GM13977 (cell line): ENCODE results near the gene ARAP1.

Experiments
- DNase-seq: peaks from one replicate; pipeline ENCODE4 v3.0.0; 2012; ENCODE audit warnings: low spot score
- in situ Hi-C: fragments of 300-500 bp; cut with MboI; formaldehyde crosslinking; loops from one replicate; pipeline ENCODE4 v1.12.0; 2022; ENCODE audit warnings: low sequenced_read_pairs, low pct_unique_long_range_greater_than_20kb, mixed read lengths, inconsistent platforms; ENCODE audit not compliant: unreplicated experiment
- TF ChIP-seq, protein P1 (sequence below): IDR thresholded peaks from 2 replicates; pipeline ENCODE4 v1.5.1; 2012; ENCODE audit warnings: mild to moderate bottlenecking, control low read depth; ENCODE audit not compliant: insufficient read depth; ENCODE audit errors: extremely low read depth, missing control alignments

The ARAP1 gene

DNA sequence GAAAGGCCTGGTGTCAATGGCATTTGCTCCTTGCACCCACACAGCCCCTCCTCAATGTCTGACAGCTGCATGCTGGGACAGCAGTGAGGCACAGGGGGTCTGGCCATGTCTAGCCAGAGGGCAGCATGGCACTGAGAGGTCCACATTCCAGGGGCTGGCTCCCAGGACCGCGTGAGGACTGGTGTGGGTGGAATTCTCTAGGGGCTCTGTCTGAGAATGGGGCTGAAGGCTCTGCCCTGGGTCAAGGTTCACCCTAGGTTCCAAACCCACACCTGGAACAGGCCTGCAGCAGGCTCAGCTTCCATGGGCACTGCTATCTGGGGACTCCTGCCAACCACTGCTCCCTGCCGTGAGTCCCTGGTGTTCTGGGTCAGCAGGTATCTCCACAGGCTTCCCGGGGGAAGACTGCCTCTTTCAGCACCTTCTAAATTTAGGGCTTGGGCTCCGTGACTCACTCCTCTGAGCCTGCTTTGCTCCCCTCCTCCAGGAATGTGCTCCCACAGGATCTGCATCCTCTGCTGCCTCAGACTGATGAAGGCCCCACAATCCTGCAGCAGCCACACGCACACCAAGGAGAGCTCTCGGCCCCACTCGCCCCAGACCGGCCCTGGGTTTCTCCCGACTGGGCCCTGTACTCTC lies 37.4 kb upstream of the ARAP1 start:
- TF ChIP-seq, protein P1, sequence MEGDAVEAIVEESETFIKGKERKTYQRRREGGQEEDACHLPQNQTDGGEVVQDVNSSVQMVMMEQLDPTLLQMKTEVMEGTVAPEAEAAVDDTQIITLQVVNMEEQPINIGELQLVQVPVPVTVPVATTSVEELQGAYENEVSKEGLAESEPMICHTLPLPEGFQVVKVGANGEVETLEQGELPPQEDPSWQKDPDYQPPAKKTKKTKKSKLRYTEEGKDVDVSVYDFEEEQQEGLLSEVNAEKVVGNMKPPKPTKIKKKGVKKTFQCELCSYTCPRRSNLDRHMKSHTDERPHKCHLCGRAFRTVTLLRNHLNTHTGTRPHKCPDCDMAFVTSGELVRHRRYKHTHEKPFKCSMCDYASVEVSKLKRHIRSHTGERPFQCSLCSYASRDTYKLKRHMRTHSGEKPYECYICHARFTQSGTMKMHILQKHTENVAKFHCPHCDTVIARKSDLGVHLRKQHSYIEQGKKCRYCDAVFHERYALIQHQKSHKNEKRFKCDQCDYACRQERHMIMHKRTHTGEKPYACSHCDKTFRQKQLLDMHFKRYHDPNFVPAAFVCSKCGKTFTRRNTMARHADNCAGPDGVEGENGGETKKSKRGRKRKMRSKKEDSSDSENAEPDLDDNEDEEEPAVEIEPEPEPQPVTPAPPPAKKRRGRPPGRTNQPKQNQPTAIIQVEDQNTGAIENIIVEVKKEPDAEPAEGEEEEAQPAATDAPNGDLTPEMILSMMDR = no peak
- in situ Hi-C loops = loop anchor here (5.0 kb wide), 1 partner anchor 62 kb away; no protein-coding TSS in a partner anchor
- DNase-seq = no peak

DNA sequence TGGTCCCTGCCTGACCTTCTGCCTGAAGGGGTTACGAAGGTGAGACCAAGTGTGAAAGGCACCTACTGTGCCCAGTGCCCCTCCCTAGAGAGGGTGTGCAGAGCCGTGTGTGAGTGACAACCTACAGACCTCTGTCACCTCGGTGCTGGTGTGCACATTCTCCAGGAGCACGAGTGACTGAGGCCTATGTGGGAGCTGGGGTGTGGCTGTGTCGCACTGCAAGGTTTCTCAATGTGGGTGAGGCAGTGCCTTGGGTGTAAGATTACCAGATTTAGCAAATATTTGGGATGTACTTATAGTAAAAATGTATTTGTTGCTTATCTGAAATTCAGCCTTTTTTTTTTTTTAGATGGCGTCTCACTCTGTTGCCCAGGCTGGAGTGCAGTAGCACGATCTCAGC lies 36.0 kb upstream of the ARAP1 start:
- in situ Hi-C loops = no loop called here
- DNase-seq = no peak
- TF ChIP-seq, protein P1 = no peak

DNA sequence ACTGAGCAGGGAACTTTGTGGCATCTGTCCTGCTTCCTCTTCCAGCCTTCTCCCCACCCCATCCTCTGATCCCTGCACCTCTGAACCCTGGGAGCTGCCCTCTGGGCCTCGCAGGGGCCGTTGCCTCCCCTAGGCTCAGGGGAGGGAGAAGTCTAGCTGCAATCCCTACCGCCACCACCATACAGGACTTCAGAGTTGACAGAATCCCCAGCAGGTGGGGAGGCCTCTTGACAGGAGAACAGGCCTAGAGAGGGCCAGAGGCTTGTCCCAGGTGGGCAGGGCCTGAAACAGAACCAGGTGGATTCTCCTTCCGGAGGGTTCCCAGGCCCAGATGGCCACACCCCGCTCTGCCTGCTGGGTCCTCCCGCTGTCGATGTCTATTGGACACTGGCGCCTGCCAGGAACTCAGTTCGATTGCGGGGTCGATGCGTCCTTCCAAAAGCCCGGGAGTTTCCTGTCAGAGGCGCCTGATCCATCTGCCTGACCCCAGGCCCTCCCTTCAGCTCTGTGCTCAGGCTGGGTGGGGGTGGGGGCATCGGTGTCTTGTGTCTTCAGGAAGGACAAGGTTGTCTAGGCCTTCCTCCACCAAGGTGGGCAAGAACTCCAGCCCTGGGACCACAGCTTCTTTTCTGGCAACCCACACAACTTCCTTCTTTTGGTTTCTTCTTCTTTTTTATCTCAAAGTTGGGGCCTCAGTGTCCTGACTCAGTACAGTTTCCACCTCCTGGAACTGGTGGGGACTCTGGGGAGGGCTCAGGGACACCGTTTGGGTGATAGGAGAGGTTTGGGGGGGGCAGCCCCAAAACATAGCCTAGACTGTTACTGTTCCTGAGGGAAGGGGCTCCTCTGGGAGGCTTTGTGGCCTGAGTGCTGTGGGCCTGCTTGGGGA lies 35.3 kb upstream of the ARAP1 start:
- DNase-seq = peak; percentile 79
- in situ Hi-C loops = no loop called here
- TF ChIP-seq, protein P1 = peak; percentile 26

DNA sequence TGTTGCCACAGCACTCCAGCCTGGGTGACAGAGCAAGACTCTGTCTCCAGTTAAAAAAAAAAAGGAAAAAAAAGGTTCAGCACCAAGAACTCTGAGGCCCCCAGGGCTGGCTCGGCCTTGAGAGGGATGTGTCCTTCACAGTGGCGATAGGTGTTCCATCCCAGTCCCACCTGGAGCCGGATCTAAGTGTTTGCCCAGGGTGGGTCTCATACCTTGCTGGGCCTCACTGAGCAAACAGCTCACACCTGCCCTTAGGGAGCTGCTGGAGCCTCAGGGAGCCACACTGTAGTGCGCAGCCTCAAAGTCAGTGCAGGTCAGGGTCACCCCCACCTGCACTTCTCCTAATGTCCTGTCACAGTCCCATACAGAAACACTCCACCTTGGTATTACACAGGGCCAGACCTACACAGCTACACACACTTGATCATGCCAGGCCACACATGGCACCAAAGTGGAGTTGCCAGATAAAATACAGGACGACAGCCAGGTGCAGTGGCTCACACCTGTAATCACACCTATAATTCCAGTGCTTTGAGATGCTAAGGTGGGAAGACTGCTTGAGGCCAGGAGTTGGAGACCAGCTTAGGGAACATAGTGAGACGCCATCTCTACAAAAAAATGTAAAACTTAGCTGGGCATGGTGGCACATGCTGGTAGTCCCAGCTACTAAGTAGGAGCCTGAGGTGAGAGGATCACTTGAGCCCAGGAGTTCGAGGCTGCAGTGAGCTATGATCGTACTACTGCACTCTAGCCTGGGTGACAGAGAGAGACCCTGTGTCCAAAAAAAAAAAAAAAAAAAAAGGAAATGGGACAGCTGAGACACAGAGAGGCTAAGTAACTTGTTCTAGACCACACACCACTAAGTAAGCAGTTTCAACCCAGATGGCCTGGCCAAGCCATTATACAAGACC lies 34.4 kb upstream of the ARAP1 start:
- DNase-seq = no peak
- in situ Hi-C loops = no loop called here
- TF ChIP-seq, protein P1 = no peak

DNA sequence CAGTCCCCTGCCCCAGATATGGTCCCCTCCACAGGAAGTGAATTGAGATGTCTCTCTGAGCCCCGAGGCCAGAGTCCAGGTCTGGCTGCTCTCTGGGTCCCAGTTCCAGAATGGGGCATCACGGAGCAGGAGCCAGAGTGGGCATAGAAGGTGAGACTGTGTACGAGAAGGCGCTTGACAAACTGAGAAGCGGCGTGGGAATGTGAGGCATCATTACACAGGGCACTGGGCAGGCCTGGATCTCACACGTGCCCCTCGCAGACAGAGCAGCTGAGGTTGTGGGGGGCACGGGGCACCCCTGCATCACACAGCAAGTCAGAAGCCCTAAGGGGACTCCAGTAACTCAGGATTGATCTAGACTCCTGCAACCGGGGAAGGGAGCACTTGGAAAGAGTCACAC lies 32.5 kb upstream of the ARAP1 start:
- no peak for DNase-seq
- TF ChIP-seq, protein P1 = no peak
- in situ Hi-C loops = no loop called here
